22Rv1 (cell line): Measurements from ENCODE around the gene PRUNE2.

ENCODE experiments used
- ZFX ChIP-seq: fragments of 450-650 bp; IDR thresholded peaks from 2 replicates; pipeline ENCODE4 v1.6.1; 2017; ENCODE audit warnings: antibody characterized with exemption, borderline replicate concordance
- TF ChIP-seq, protein P1 (sequence below): fragments of 450-650 bp; IDR thresholded peaks from 2 replicates; pipeline ENCODE4 v1.5.1; 2017; ENCODE audit warnings: mild to moderate bottlenecking

DNA sequence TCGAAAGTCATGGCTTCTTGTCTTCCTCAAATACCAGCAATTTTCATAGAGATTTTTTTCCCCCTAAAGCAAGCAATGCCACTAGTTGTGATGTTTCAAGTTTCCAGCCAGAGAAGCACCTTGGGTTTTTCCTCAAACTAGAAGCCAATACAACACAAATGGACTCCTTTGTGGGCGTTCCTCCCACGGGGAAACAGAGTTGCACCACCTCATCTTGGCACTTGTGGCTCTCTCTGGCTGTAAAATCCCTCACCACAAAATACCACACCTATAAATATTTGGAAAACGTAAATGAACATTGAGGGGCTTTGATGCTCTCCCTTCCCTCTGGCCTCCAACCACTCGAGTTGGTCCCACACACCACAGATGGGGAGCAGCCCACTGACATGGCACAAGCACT, 208.8 kb downstream of the PRUNE2 start:
- TF ChIP-seq, protein P1, sequence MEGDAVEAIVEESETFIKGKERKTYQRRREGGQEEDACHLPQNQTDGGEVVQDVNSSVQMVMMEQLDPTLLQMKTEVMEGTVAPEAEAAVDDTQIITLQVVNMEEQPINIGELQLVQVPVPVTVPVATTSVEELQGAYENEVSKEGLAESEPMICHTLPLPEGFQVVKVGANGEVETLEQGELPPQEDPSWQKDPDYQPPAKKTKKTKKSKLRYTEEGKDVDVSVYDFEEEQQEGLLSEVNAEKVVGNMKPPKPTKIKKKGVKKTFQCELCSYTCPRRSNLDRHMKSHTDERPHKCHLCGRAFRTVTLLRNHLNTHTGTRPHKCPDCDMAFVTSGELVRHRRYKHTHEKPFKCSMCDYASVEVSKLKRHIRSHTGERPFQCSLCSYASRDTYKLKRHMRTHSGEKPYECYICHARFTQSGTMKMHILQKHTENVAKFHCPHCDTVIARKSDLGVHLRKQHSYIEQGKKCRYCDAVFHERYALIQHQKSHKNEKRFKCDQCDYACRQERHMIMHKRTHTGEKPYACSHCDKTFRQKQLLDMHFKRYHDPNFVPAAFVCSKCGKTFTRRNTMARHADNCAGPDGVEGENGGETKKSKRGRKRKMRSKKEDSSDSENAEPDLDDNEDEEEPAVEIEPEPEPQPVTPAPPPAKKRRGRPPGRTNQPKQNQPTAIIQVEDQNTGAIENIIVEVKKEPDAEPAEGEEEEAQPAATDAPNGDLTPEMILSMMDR, result no peak
- TF ChIP-seq ZFX, result no peak
